Fibroblast of peridontal ligament (primary cell): ENCODE results near the gene TSPAN18.

Experiments used
- DNase-seq: peaks from one replicate; pipeline ENCODE4 v3.0.0-alpha.2; 2010; ENCODE audit errors: extremely low read depth

Gene TSPAN18

GRCh38 chr11:44978961-44979331, 252.2 kb downstream of the TSPAN18 start:
- DNase-seq, result no peak

GRCh38 chr11:44979543-44980399, 253.0 kb downstream of the TSPAN18 start:
- no peak for DNase-seq

- no peak for DNase-seq
Measured at GRCh38 chr11:44980533-44981427, 254.0 kb downstream of the TSPAN18 start.
